Measurements from ENCODE around the gene MCAT. TPM values are rescaled to one million over a fixed set of nuclear protein-coding genes. Genes with fewer than 3 reads are reported as not detected.
"Not testable (repeated sequence)": the region's sequence is repeated elsewhere in the genome, so short reads cannot be mapped to it uniquely, and the experiment has no call there.

Gene MCAT
- polyA plus RNA-seq, 3 donors = 16.4 to 20.9 (median 19.9) TPM

DNA sequence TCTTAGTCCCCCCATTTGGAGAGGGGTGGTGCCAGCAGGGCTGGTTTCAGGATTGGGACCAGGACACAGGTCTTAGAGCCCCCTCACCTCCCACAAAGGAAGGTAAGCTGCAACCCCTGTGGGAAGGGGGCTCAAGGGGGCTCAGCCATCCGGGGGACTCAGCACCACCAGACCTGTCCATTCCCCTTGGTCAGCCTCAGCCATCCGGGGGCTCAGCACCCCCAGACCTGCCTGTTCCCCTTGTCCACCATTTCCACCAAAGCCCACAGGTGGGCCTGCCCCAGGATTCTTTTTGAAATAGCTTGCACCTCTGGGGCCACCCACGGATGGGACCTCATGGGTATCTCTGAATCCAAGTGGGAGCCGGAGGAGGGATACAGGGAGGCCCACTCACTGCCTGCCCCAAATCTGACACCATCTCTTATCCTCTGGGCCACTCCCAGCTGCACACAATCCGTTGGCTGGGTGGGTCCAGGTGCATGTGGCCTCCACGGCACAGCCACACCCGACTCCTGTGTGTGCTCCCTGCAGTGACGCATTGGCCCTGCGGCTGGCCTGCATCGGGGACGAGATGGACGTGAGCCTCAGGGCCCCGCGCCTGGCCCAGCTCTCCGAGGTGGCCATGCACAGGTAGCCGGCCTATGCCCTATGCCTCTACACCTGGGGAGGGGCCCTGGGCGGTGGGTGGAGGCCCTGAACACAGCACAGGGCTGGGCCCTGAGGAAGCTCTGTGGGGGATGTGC, 15.9 kb downstream of the MCAT start:
- no peak for DNase-seq (ENCODE audit: low read depth in 3 of 3, low spot score in 2 of 3)

DNA sequence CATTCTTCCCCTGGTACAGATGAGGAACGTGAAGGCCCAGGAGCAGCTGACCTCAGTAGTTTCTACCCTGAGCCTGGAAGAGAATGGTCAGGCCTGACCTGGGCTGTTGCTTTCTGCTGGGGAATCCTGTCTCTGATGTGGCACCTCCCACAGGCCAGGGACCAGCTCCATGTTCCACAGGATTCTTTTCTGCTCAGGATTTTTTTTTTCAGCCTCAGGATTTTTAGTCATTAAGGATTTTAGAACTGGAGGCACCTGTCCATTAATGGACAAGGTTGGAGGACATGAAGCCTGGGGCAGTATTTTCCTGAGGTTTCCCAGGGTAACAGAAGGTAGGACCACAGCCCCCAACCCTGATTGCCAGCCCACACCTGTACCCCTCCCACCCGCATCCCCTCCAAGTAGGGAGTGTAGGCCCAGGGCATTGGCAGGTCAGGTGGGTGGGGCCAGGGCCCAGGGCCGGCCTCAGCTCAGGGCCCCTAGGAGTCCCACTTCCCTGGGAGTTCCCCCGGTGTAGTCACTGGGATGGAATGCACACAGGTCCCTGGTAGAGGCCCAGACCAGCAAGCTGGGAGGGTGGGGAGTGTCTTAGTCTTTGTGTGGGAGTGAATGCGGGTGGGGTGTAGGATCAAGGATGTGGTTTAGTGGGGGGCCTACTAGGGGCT, 16.6 kb downstream of the MCAT start:
- DNase-seq (ENCODE audit: low read depth in 3 of 3, low spot score in 2 of 3) = no peak

DNA sequence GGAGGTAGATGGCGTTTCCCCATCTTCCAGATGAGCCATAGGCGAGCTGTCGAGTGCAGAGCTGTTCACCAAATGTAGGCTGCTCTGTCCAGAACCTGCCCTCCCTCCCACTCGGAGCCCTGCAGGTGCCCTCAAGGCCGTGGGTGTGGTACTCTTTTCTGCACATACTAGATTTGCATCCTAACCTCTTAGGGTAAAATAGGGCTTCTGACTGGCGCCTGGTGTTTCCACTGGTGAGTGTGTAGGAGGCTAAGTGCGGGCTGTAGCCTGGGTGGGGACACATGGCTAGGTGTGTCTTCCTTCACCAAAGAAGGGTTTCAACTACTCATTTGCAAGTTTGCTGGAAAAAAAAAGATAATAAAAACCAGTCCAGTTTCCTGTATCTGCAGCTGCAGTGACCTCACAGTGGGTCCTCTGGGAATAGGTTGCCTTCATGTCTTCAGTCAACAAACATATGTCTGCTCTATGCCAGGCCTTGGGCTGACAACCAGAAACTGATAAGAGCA, 24.2 kb downstream of the MCAT start:
- DNase-seq (ENCODE audit: low read depth in 3 of 3, low spot score in 2 of 3) = no peak

DNA sequence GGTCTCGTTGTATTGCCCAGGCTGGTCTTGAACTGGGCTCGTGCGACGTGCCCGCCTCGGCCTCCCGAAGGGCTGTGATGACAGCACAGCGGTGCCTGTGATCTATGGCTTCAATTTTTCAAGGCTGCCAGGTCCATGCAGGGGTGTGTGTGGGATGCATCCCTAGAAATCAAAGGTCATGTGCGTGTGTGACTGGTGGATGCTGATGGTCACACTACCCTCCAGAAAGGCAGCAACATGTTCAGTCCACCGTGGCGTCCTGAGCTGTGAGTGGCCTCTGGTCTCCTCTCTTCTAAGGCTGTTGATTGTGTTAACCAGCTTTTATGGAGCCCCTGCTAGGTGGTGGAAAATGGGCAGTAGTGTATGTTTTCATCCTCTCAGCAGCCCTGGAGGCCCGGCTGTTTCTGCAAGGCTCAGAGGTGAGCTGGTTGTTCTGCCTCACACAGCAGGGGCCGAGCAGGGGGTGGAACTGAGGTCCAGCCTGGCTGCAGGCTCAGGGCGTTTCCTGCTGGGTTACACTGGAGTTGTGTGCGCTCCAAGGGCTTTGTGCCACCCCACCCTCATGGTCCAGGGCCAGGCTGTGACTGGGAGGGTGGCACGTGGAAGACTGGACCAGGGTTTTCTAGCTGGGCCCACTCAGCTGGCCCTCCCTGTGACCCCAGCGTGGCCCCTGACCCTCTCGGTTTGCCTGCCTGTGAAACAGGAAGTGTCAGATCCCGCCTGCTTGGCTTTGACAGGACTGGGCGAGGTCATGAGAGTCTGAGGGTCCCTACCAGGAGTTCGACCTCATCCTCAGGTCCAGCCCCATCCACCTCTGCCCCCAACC, 25.0 kb downstream of the MCAT start:
- DNase-seq (ENCODE audit: low read depth in 3 of 3, low spot score in 2 of 3) = no peak

DNA sequence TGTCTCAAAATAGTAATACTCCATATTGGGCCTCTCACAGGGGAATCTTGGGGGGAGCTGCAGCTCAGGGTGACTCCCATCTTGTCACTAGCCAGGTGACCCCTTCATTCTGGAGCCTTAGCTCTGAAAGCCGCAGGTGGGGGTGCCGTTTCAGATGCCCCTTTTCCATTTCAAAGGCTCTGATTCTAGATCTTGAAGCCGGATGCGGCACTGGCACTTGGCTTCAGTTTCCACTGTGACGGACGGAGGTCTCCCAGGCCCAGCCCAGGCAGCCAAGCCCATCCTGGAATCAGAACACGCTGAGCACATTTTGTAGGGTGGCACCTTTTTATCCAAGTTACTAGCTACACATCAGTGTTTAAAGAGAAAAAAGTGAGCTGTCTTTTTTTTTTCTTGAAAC, 26.3 kb downstream of the MCAT start:
- DNase-seq (ENCODE audit: low read depth in 3 of 3, low spot score in 2 of 3) = no peak

DNA sequence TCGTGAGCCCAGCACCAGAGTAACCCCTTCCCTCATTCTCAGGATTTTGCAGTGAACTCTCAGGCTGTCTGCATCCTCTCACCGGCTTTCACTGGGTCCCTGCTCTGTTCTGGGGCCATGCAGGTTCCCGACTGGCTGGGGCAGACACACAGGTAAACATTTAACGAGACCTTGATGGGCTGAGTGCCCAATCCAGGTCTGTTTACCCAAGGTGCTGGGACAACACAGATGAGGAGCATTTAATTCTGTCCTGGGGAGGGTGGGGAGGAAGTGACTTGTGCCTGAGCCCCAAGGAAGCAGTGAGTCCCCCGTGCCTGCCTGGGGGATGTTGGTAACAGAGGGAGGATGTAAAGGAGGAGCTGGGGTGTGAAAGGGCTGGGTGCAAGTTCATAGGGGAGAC, 28.2 kb downstream of the MCAT start:
- no peak for DNase-seq (ENCODE audit: low read depth in 3 of 3, low spot score in 2 of 3)

DNA sequence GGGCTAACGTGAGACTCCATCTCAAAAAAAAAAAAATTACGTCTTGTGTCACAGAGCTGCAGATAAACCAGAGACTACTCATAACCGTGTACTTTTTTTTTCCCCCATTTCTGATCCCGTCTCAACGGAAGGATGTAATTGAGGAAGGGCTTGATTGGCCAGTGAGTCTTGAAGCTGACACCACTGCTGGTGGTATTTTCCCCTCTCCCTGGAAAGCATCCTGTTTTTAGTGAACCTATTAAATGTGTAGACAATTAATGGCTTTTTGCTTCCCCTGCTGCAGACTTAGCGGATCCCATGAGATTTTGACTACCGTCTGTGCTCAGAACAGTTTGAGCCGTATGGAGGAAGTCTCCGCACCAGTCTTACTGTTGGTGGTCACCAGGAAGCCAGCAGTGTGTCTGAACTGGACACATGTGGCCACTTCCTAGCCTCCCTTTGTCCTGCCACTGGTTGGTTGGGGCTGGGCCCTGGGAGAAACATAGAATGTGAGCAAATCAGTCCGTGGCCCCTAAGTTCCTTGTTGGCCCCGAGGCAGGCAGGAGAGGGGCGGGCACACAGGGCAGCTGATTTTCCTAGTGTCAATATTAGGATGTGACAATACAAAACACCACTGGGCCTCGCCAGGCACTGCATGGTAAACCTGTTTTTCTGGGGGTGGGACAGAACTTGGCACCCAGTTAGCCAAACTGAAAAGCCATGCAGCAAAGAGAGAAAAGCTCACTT, 29.5 kb downstream of the MCAT start:
- DNase-seq (ENCODE audit: low read depth in 3 of 3, low spot score in 2 of 3) = no peak

DNA sequence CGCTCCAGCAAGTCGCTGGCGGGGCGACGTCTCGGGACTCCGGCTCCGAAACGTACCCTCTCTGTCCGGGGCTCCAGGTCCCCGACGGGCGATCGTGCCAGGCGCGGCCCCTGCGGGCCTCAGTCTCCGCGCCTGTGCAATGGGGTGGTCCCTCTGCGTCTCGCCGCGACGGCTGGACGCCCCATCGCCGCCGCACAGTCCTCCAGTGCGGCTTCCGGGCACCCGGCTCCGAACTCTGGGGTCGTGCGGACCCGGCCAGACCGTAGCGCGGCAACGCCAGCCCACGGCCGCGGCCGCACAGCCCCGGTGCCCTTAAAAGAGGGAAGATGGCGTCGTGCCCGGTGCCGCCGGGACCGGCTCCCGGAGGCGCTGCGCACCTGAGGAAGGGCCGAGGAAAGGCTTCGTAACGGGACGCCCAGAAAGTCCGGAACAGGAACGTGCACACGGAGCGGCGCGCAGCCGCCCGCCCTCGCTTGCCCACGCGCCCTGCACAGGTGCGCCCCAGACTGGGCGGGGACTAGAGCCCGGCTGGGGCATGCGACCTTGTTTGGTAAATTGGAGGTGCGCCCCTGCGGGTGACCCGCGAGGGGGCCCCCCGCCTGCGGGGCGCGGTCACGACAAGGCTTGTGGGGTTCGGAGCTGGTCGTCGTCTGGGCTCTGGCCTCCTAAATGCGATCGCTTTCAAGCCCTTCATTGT, 32.1 kb downstream of the MCAT start:
- DNase-seq (ENCODE audit: low read depth in 3 of 3, low spot score in 2 of 3) = no peak

DNA sequence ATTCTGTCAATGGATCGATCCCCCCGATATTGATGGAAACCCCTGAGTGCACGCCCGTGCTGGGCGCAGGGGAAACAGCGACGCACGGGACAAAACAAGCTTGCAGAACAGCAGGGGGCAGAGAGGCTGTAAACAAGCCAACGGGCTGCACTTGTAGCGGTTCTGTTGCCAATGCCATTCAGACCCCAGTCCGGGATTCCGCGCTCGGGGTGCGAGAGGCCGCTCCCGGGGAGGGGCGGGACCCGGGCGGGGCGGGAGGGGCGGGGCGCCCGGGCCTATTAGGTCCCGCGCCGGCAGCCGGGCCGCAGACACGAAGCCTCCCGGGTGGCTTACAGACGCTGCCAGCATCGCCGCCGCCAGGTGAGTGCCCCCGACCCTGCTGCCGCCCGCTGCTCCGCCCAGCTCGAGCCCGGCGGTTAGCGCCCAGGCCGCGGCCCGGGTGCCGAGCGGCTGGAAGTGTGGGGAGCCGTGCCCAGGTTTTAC, 32.7 kb downstream of the MCAT start, which contains the start of gene BIK:
Gene BIK, plus strand, starts transcription at position 307 of the 483 bp plus-strand sequence. CDS start 13,273 bp downstream, outside the sequence.
- no peak for DNase-seq (ENCODE audit: low read depth in 3 of 3, low spot score in 2 of 3)

DNA sequence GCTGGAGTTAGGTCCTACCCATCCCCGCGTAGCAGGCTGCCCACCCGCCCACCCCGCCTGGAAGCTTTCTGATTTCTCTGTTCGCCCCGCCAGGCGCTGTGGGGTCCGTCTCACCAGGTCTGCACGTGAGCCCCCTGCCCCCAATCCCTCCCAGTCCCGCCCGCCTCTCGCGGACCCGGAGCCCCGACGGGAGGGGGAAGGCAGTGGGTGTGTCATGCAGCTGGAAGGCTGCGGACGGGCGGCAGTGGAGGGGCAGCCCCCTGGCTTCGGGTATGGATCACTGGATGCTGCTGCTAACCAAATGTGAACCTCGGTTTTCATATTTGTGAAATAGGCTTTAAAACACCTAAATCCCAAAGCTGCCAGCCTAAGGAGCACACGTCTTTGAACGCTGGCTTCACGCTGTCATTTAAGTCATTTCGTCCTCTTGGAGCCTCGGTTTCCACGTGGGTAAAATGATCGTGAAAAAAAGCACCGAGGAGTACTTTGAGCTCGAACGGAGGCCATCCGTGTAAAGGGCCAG, 33.2 kb downstream of the MCAT start:
- DNase-seq (ENCODE audit: low read depth in 3 of 3, low spot score in 2 of 3) = no peak

DNA sequence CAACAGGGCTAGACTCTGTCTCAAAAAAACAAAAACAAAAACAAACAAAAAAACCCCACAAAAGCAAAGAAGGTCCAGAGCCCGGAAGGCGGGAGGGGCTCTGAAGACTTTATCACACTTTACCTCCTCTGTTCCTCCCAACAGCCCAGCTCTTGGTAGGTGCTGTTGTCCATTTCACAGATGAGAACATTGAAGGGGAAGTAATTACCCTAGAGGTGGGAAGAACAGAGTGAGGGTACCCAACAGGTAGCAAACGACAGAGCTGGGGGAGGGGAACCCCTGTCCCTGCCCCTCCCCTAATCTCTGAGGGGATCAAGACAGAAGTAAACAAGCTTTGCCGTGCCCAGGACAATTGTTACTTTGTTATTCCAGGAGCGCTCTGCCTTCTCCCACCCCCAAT, 33.7 kb downstream of the MCAT start:
- DNase-seq (ENCODE audit: low read depth in 3 of 3, low spot score in 2 of 3) = no peak

DNA sequence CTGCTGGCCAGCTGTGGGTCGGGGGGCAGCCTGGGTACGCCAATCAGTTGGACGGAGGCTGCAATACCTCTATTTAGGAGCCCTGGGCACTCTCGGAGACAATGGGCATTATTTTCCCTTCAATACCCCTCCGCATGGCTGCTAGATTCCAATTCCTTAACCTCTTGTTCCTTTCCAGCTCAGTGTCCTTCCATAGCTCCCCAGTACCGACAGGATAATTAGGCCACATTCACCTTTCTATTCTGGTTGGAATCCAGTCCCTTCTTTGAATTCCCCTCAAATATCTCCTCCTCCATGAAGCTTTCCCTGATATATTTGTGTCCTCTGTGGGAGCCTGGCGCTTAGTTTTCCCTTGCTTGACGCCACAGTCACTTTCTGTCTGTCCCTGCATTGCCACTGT, 36.9 kb downstream of the MCAT start:
- DNase-seq (ENCODE audit: low read depth in 3 of 3, low spot score in 2 of 3) = no peak

DNA sequence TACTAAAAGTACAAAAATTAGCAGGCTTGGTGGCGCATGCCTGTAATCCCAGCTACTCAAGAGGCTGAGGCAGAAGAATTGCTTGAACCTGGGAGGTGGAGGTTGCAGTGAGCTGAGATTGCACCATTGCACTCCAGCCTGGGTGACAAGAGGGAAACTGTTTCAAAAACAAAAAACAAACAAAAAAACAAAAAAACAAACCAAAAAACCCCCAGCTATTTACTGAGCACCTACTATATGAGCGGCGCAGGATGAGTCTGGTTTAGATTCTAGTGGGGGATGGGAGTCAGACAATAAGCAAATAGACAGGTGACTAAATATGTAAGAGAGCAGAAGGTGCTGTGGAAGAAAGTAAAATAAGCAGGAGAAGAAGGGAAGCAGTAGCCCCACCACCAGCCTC, 38.2 kb downstream of the MCAT start:
- not testable (repeated sequence) for DNase-seq (ENCODE audit: low read depth in 3 of 3, low spot score in 2 of 3)

DNA sequence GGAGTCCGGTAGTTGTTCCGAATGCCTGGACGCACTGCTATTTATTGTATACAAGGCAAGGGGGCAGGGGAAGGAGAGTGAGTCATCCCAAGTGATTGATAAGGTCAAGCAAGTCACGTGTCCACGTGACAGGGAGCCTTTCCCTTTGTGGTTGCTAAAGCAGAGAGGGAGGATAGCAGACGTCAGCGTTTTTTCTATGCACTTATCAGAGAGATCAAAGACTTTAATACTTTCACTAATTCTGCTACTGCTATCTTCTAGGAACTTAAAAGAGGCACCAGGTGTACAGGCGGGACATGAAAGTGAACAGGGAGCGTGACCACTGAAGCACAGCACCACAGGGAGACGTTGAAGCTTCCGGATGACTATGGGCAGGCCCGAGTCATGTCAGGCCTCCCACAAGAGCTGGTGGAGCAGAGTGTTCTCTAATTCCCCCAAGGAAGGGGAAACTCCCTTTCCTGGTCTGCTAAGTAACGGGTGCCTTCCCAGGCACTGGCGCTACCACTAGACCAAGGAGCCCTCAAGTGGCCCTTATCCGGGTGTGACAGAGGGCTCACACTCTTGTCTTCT, 39.1 kb downstream of the MCAT start:
- not testable (repeated sequence) for DNase-seq (ENCODE audit: low read depth in 3 of 3, low spot score in 2 of 3)

DNA sequence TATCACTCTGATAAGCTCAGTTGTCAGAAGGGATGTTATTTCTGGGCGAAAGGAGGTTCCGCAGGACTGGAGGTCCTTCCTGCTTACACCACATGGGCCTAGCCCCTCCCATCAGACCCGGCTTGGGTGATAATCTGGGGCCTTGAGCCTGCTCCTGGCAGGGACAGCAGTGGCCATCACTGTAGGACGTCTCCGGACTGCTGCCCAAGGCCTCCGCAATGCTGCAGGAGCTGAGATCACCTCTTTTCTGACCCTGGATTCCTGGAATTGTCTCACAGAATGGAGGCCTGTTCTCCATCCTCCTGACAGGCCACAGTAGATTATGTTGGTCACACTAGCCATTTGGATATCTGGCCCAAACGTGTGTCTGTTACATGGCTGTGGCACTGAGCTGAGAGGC, 41.9 kb downstream of the MCAT start:
- no peak for DNase-seq (ENCODE audit: low read depth in 3 of 3, low spot score in 2 of 3)

DNA sequence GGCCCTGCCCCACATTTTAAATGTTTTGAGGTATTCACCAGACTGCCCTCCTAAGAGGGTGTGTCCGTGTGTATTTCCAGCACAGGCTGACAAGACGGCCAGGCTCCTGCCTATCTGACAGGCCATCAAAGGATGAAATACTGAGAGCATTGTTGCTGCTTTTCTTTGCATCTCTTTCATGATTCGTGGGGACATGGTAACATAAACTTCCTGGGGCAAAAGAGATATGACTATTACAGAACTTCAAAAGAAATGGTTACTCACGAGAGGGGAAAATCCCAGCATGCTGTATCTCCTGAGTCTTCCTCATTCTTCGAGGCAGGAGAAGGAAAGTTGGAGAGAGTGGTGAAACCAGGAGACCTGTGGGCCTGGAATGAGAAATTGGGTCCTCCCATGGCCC, 43.0 kb downstream of the MCAT start:
- no peak for DNase-seq (ENCODE audit: low read depth in 3 of 3, low spot score in 2 of 3)

DNA sequence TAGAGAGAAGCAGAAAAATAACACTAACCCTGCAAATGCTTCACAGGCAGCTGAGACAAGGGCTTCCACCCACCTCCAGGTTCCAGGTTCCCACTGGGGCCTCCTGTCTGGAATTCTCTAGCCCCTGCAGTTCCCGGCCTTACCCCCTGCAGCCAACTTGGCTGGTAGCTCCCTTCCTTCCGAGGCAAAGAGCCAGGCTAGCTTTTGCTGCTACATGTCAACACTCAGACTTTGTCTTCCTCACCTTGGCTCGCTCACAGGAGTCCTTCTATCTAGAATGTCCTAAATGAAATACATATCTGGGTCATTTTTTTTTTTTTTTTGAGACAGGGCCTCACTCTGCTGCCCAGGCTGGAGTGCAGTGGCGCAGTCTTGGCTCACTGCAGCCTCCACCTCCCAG, 44.1 kb downstream of the MCAT start:
- no peak for DNase-seq (ENCODE audit: low read depth in 3 of 3, low spot score in 2 of 3)

DNA sequence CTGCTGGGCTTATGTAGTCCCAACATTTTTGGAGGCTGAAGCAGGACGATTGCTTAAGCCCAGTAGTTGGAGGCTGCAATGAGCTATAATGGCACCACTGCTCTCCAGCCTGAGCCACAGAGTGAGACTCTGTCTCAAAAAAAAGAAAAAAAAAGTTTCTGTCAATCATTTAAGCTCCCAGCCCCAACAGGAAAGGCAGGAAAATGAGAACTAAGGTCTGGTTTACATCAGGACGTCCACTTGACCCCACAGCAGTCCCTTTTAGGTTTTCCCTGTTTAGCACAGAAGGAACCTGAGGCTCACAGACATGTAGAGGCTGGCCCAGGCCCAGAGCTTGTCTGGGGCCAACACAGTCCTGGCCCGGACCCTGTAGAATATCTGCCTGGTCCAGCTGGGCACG, 44.8 kb downstream of the MCAT start:
- no peak for DNase-seq (ENCODE audit: low read depth in 3 of 3, low spot score in 2 of 3)

DNA sequence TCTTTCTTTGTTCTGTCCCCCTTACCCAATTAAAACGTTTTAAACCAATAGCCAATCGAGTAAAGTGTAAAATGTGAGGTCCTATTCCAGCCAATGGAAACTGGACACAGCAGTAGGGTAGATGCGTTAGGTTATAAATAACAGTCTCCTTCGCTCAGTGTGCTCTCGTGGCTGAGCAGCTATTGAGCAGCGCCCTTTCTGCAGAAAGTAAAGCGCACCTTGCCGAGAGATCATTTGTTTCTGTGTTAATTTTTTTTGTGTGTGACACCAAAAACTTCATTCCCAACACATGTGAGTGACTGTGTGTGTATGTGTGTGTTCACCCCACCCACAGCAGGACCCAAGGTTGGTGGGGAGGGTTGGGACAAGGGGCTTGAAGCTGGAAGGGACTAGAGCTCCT, 46.8 kb downstream of the MCAT start:
- DNase-seq (ENCODE audit: low read depth in 3 of 3, low spot score in 2 of 3) = no peak
